OCI-LY1 (cell line): Measurements from ENCODE around the gene IFI16.

ENCODE experiments used
- H2AFZ ChIP-seq: fragments of 200-600 bp; sonication (generic), shearing (Covaris generic); 2 replicates; pipeline ENCODE4 v1.6.0; 2014; ENCODE audit warnings: antibody characterized with exemption, mild to moderate bottlenecking, low read length
- H3F3A ChIP-seq: fragments of 200-600 bp; sonication (generic), shearing (Covaris generic); 2 replicates; pipeline ENCODE4 v1.6.0; 2014; ENCODE audit warnings: mild to moderate bottlenecking, antibody characterized with exemption, low read length, moderate library complexity; ENCODE audit not compliant: insufficient read depth
- H3K27ac ChIP-seq: fragments of 200-600 bp; sonication (generic); 2 replicates; pipeline ENCODE4 v1.5.1; 2014; ENCODE audit warnings: low read length, mixed run types, mild to moderate bottlenecking, low read depth; ENCODE audit not compliant: poor library complexity, severe bottlenecking
- H3K27me3 ChIP-seq: fragments of 200-600 bp; sonication (generic); 2 replicates; pipeline ENCODE4 v1.6.0; 2014; ENCODE audit warnings: antibody characterized with exemption, mild to moderate bottlenecking, low read length, moderate library complexity; ENCODE audit not compliant: insufficient read depth
- H3K36me3 ChIP-seq: fragments of 200-600 bp; sonication (generic); 2 replicates; pipeline ENCODE4 v1.6.1; 2014; ENCODE audit warnings: mild to moderate bottlenecking, antibody characterized with exemption, low read length, moderate library complexity, mixed read lengths; ENCODE audit not compliant: insufficient read depth
- H3K4me1 ChIP-seq: fragments of 200-600 bp; sonication (generic); 2 replicates; pipeline ENCODE4 v1.5.1; 2014; ENCODE audit warnings: mild to moderate bottlenecking, low read length, moderate library complexity; ENCODE audit not compliant: insufficient read depth, severe bottlenecking
- H3K4me2 ChIP-seq: fragments of 200-600 bp; sonication (generic), shearing (Covaris generic); 2 replicates; pipeline ENCODE4 v1.6.1; 2014; ENCODE audit warnings: low read length
- H3K4me3 ChIP-seq: fragments of 200-600 bp; sonication (generic); 2 replicates; pipeline ENCODE4 v1.5.1; 2014; ENCODE audit warnings: low read length, low read depth, mild to moderate bottlenecking, mixed read lengths; ENCODE audit not compliant: poor library complexity, severe bottlenecking
- H3K79me2 ChIP-seq: fragments of 200-600 bp; shearing (Covaris generic); 2 replicates; pipeline ENCODE4 v1.6.1; 2016; ENCODE audit warnings: mixed run types, low read length, mixed read lengths; ENCODE audit not compliant: insufficient read depth
- H3K9ac ChIP-seq: fragments of 200-600 bp; sonication (generic), shearing (Covaris generic); 2 replicates; pipeline ENCODE4 v1.6.1; 2014; ENCODE audit warnings: mild to moderate bottlenecking, low read length, mixed read lengths
- H3K9me2 ChIP-seq: fragments of 200-600 bp; sonication (generic), shearing (Covaris generic); 2 replicates; pipeline ENCODE4 v1.6.1; 2014; ENCODE audit warnings: low read depth, mild to moderate bottlenecking, low read length, mixed read lengths
- H3K9me3 ChIP-seq: fragments of 200-600 bp; shearing (Covaris generic); 2 replicates; pipeline ENCODE4 v1.6.1; 2014; ENCODE audit warnings: low read length, mixed read lengths
- H4K20me1 ChIP-seq: fragments of 200-600 bp; sonication (generic), shearing (Covaris generic); 2 replicates; pipeline ENCODE4 v1.6.0; 2016; ENCODE audit warnings: mild to moderate bottlenecking, low read length; ENCODE audit not compliant: insufficient read depth
- EZH2 ChIP-seq: fragments of 200-600 bp; sonication (generic), shearing (Covaris generic); IDR thresholded peaks from 2 replicates; pipeline ENCODE4 v1.8.0; 2017; ENCODE audit warnings: borderline replicate concordance, mixed run types, mild to moderate bottlenecking, antibody characterized with exemption, low read length, moderate library complexity, mixed read lengths
- TF ChIP-seq, protein P1 (sequence below): fragments of 200-600 bp; sonication (generic), shearing (Covaris generic); IDR thresholded peaks from 2 replicates; pipeline ENCODE4 v1.5.1; 2017; ENCODE audit warnings: mild to moderate bottlenecking, antibody characterized with exemption, low read length, moderate library complexity, mixed read lengths

Gene IFI16

DNA sequence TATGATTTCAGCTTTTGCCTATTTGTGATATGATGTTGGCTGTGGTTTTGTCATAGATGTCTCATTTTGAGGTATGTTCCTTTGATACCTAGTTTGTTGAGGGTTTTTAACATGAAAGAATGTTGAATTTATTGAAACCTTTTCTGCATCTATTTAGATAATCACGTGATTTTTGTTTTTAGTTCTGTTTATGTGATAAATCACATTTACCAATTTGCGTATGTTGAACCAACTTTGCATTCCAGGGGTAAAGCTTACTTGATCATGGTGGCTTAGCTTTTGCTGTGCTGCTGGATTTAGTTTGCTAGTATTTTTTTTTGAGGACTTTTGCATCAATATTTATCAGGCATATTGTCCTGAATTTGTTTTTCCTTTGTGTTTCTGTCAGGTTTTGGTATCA lies 26.5 kb upstream of the IFI16 start:
- Histone ChIP-seq H3K36me3 (no peaks in the 10 kb centered on the region), H2AFZ (no peak overlapping the region), H3K9me2 (no peaks in the 10 kb centered on the region), H3K4me2 (no peak overlapping the region), H3K79me2 (no peaks in the 10 kb centered on the region), H3K27ac (no peak overlapping the region), H3K4me1 (no peaks in the 10 kb centered on the region), H3K27me3 (no peaks in the 10 kb centered on the region), H3F3A (no peaks in the 10 kb centered on the region), H3K9me3 (no peaks in the 10 kb centered on the region), H3K4me3 (no peak overlapping the region), H4K20me1 (no peaks in the 10 kb centered on the region), H3K9ac (no peak overlapping the region)
- TF ChIP-seq, protein P1, sequence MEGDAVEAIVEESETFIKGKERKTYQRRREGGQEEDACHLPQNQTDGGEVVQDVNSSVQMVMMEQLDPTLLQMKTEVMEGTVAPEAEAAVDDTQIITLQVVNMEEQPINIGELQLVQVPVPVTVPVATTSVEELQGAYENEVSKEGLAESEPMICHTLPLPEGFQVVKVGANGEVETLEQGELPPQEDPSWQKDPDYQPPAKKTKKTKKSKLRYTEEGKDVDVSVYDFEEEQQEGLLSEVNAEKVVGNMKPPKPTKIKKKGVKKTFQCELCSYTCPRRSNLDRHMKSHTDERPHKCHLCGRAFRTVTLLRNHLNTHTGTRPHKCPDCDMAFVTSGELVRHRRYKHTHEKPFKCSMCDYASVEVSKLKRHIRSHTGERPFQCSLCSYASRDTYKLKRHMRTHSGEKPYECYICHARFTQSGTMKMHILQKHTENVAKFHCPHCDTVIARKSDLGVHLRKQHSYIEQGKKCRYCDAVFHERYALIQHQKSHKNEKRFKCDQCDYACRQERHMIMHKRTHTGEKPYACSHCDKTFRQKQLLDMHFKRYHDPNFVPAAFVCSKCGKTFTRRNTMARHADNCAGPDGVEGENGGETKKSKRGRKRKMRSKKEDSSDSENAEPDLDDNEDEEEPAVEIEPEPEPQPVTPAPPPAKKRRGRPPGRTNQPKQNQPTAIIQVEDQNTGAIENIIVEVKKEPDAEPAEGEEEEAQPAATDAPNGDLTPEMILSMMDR = no peak
- no peak for TF ChIP-seq EZH2

DNA sequence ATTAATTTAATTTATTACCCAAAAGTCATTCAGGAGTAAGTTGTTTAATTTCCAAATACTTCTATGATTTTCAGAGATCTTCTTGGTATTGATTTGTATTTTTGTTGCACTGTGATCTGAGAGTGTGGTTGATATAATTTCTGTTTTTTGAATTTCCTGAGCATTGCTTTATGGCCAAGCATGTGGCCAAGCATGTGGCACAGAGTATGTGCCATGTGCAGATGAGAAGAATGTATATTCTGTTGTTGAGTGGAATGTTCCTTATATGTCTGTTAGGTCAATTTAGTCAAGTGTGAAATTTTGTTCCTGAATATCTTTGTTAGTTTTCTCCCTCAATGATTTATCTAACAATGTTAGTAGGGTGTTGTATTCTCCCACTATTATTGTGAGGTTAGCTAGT lies 25.3 kb upstream of the IFI16 start:
- TF ChIP-seq, protein P1 = no peak
- TF ChIP-seq EZH2 = no peak

DNA sequence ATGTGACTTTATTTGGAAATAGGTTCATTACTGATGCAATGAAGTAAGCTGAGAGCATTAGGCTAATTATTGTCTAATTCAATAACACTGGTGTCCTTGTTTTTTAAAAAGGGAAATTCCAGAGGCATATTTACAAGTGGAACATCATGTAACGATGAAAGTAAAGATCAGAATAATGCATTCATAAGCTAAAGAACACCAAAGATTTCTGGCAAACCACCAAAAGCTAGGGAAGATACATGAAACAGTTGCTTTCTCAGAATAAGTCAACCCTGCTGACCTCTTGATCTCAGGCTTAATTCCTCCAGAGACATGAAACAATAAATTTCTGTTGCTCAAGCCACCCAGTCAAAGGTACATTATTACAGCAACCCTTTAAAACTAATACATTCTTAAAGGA lies 20.3 kb upstream of the IFI16 start:
- no peaks in the 10 kb centered on the region for H3K9me3 ChIP-seq
- no peak overlapping the region for H2AFZ ChIP-seq
- H3K27me3 ChIP-seq = no peaks in the 10 kb centered on the region
- TF ChIP-seq, protein P1 = no peak
- no peak for TF ChIP-seq EZH2
- no peaks in the 10 kb centered on the region for H3K79me2 ChIP-seq
- H3K9me2 ChIP-seq = no peaks in the 10 kb centered on the region
- no peak overlapping the region for H3K9ac ChIP-seq
- no peaks in the 10 kb centered on the region for H3K36me3 ChIP-seq
- no peak overlapping the region for H3K27ac ChIP-seq
- no peaks in the 10 kb centered on the region for H3K4me1 ChIP-seq
- H3F3A ChIP-seq = no peaks in the 10 kb centered on the region
- no peak overlapping the region for H3K4me3 ChIP-seq
- H3K4me2 ChIP-seq = no peak overlapping the region
- no peaks in the 10 kb centered on the region for H4K20me1 ChIP-seq

More for the DNA sequence above, 25.3 kb upstream of the IFI16 start:
- Histone ChIP-seq H3K9me2 (no peaks in the 10 kb centered on the region), H3K4me1 (no peaks in the 10 kb centered on the region), H2AFZ (no peak overlapping the region), H3K27ac (no peak overlapping the region), H3K4me2 (no peak overlapping the region), H3K9me3 (no peaks in the 10 kb centered on the region), H3K36me3 (no peaks in the 10 kb centered on the region), H3K9ac (no peak overlapping the region), H3F3A (no peaks in the 10 kb centered on the region), H3K4me3 (no peak overlapping the region), H3K79me2 (no peaks in the 10 kb centered on the region), H4K20me1 (no peaks in the 10 kb centered on the region), H3K27me3 (no peaks in the 10 kb centered on the region)
